GM18505 (cell line): ENCODE data around the gene KCNB1.

ENCODE experiments used
- ATAC-seq: cut with Tn5 transposase; IDR thresholded peaks from one replicate; pipeline ENCODE4 v1.9.1; 2021; ENCODE audit not compliant: unreplicated experiment
- POLR2A ChIP-seq: IDR thresholded peaks from 4 replicates; pipeline ENCODE4 v1.6.1; 2011; ENCODE audit warnings: borderline replicate concordance; ENCODE audit not compliant: insufficient read depth, insufficient read length; ENCODE audit errors: extremely low read depth

KCNB1 gene

DNA sequence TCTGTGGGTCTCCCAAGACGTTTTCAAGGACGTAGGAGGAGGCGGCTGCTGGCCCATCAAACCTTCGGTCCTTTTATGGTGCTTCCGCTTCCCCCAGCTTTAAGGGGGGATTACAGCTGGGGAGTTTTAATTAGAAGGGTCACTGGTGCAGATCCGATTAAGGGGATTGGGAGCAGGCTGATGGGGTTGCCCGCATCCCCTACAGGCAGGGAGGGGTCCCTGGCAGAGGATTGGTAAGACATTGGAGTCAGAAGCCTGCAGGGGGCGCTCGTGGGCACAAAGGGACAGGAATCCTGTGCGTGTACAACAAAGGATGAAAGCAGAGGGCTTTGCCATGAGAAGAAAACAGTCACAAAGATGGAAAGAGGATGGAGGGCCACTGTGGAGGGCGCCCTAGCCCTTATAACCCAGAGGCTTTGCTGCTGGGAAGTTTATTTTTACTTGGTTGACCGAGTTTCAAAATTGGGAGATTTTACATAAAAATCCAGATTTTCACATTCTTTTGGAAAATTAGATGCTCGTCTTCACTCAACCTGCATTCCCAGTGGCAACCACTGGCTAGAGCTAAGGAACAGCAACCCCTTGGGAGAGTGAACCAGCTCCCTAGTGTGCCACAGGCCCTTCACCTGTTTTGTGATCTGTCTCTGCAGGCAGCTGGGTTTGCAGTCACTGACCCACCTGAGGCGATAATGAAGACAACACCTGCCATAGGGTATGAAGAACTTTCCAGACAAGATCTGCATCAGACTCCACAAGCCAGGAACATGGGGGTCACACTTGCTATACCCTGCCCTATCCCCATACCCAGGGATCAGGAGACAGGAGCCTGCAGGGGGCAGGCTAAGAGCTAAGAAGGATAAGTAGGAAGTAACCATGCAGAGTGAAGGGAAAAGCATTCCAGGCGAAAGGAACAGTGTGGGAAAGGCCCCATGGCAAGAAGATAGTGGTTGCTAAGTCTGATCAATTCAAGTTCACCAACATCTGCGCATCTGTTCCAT lies 97.7 kb downstream of the KCNB1 start:
- ATAC-seq, result no peak
- TF ChIP-seq POLR2A, result no peak

DNA sequence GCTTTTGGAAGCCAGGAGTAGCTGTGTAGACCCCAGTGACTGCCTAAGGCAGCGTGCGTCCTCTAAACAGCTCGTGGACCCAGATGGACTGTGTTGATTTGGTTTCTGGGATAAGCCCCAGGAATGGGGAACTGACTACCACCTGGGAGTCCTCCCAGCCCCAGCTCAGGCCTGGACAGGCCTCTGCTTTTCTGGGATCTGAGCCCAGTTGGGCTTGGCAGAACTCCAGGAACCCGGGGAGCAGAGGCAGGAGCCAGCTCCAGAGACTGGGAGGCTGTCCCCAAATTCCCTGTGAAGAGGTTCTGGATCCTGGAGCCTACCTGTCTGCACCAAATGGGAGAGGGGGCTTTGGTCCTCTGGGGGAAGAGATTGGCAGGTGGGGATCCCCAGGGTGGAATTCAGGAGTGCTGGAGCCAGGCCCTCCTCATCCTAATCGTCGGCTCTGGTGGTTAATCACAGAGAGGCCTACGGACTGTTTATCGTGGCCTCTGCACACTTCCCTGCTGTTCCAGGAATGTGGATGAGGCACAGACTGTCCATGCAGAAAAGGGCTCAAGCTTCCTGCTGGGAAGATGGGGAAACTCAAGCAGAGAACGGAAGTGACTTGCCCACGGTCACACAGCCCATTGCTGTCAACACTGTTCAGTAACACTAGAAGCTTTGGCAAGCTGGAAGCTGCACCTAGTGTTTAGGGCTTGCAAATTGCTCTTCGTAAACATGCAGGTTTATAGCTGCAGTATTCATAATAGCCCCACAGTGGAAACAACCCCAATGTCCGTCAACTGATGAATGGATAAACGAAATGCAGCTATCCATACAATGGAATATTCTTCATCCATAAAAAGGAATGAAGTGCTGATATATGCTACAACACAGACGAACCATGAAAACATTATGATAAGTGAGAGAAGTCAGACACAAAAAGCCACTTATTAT lies 100.6 kb downstream of the KCNB1 start:
- no peak for TF ChIP-seq POLR2A
- ATAC-seq, result no peak

DNA sequence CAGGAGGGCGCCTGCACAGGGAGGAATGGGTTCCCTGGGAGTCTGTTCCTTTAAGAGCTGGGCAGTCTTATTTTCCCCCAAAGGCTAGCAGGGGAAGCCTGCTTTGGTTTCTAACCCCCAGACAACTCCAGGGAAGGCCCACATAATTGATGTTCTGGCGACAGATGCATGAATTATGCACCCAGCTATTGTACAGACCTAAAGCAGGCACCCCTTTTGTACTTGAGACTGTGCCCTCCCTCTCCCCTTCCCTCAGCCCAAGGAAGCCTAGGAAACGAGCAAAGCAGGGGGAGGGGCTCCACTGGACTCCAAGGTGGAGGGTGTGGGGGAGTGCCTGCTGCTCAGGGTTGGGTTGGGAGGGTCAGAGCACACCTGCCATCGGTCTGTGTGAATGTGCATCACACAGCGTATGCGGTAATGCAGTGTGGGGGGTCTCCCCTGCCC lies 102.1 kb downstream of the KCNB1 start:
- TF ChIP-seq POLR2A, result no peak
- no peak for ATAC-seq

DNA sequence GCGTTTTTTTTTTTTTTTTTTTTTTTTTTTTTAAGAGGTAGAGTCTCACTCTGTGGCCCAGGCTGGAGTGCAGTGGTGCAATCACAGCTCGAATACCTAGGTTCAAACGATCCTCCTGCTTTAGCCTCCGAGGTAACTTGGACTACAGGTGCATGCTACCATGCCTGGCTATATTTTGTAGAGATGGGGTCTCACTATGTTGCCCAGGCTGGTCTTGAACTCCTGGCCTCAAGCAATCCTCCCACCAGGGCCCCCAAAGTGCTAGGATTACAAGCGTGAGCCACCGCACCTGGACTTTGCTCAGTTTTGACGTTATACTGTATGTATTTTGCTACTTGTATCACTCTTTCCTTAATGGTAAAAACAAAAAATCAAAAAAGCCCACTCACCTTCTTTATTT lies 103.1 kb downstream of the KCNB1 start:
- no peak for ATAC-seq

DNA sequence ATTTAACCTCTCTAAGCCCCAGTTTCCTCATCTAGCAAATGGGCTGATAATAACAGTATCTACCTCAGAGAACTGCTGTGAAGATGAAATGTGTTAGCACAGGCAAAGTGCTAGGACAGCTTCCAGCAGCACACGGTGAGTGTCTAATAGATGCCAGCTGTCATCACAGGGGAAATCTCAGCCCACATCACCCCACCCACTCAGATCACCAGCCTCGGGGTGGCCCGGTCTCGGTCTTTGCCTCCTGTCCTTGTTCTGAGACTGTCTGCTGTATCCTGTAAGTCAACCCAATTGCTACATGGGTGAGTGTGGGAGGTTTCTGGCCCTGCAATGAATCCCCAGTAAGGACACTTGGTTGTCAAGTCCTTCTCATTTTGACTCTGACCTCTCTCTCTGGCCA lies 105.1 kb downstream of the KCNB1 start:
- no peak for TF ChIP-seq POLR2A
- ATAC-seq, result no peak

More for the DNA sequence above, 103.1 kb downstream of the KCNB1 start:
- no peak for TF ChIP-seq POLR2A

DNA sequence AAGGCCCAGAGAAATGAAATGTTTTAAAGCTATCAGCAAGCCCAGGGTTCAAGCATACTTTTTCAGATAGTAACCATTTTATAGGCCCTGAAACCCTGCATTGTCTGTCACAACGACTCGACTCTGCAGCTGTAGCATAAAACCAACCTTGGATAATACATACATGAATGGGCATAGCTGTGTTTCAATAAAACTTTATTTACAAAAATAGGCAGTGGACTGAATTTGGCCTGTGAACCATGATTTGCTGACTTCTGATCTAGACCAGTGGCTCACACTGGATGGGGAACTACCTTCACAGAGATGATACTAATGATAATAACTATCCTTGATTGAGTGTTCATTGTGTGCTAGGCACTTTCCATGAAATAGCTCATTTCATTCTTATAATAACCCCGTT lies 107.3 kb downstream of the KCNB1 start:
- no peak for TF ChIP-seq POLR2A
- no peak for ATAC-seq

DNA sequence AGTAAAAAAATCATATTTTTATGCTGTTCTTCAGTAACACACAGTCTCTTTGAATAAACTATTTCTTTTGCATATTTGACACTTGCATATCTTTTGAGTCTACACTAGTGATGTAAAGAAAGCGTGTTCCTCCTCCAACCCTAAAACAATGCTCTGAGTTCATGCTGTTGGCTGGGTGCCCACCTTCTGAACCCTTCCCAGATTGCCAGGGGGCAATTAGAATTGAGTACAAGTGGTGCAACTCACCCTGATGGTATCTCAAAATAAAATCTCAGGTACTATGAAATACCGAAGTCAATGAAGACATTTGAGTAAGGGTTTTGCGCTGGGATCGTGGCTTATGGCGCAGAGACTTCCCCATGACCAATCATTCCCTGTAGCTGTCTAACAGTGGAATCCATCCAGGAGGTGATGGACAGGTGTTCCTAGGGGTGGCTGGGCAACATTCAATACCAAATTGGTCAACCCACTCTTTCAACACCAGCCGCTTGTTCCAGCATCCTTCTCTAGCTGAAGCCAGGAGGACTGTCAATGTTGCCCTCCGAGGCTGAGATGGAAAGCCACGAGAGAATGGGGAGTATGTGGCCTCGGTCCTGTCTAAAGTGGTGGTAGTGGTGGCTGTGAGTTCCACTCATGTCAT lies 110.3 kb downstream of the KCNB1 start:
- no peak for ATAC-seq
- no peak for TF ChIP-seq POLR2A

DNA sequence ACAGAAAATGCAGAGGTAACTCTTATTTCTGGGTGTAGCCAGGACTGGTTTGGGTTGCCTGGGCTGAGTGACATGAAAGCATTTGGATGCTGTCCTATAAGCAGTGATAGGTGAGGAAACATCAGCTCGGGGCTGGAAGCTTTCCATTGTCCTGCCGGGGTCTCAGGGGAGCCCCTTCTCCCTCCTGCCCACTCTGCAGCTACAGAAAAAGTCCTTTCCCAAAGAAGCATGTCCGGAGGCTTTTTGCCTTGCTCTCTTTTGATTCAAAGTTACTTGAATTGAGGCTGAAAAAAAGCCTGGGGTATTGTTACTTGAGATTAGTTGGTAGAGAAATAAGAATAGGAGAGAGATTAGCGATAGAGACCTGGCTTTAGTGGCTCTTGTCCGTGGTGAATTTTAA lies 113.9 kb downstream of the KCNB1 start:
- no peak for TF ChIP-seq POLR2A
- no peak for ATAC-seq

DNA sequence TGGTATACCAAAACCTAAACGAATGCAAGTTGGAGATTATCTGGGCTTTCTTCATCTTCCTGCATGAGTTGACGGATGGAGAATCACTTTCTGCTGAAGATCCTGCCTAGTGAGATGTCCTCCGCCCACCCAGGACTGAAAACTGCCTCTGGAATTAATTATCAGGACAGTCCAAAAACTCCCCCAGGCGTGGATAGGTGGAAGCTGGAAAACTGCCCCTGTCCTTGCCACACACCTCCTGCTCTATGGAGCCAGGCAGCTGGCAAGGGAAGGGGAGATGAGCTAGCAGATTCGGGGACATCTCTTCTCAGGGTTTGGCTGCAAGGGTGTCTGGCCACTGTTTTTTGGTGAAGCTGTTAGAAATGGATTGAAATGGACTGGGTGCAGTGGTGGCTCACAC lies 115.4 kb downstream of the KCNB1 start:
- TF ChIP-seq POLR2A, result no peak
- ATAC-seq, result no peak

DNA sequence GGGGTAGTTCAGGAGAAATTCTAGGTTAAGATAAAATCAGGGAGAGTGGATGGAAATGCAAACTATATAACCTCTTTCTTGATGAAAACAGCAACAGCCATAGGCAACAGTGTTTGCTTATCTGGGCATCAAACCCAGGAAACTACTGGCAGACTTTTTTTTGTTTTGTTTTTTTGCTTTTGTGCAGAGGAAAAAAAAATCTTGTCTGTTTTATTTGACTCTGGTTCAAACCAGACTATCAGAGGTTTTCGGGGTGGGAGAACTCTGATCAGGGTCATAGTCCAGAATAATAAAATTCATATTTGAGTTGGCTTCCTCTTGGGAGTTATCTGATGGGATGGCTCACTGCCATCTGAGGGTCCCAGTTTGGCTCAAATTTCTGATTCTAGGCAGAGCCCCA lies 115.8 kb downstream of the KCNB1 start:
- ATAC-seq, result no peak
- no peak for TF ChIP-seq POLR2A

DNA sequence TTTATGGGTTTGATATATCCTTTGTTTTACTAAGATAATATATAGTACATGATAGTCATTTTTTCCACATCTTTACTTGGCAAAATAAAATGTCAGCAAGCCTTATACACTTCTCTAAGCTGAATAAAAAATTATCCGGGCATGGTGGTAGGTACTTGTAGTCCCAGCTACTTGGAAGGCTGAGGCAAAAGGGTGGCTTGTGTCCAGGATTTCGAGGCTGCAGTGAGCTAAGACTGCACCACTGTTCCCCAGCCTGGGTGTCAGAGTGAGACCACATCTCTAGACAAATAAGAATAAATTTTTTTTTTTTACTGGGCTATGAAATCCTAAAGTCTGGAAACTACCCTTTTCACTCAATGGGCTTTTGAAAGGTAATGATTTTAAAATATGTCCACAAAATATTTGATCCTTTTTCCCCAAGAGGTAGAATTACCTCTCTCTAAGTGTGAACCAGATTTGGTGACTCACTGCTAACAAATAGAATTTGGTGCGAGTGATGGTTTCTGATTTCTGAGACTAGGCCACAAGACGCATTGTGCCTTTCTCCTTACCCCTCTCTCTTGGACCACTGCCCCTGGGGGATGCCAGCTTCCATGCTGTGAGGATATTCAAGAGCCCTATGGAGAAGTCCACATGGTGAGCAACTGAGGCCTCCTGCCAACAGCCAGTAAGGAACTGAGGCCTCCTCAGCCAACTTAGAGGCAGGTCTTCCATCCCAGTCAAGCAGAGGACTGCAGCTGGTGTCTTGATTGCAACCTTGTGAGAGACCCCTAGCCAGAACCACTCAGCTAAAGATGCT lies 120.4 kb downstream of the KCNB1 start:
- no peak for TF ChIP-seq POLR2A
- ATAC-seq, result no peak

DNA sequence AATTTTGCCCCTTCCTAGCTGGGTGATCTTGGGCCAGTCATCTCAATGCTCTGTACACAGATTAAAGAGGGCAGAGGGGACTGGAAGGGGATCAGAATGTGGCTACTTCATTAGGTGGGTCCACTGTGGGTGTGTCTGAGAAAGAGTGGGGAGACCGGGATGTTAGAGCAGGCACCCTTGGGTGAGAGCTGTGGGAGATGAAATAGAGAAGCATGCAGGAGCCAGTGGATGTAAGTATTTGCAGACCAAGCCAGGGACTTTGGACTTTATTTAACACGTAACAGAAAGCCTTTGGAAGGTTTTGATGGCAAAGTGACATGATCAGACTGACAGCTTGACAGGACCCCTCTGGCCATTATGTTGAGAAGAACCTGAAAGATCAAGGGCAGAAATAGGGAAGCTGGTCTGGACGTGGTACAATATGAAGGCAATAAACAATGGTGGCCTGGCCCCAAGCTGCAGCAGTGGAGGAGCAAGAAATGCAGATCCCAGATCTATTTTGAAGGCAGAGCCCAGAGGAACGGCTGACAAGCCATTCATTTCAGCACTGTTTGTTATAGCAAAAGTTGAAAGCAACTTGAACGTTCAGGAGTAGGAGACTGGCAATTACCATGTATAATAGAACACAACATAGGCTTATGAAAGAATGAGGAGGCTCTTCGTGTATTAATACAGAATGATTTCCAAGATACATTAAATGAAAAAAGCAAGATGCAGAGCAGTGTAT lies 122.1 kb downstream of the KCNB1 start:
- TF ChIP-seq POLR2A, result no peak
- ATAC-seq, result no peak

DNA sequence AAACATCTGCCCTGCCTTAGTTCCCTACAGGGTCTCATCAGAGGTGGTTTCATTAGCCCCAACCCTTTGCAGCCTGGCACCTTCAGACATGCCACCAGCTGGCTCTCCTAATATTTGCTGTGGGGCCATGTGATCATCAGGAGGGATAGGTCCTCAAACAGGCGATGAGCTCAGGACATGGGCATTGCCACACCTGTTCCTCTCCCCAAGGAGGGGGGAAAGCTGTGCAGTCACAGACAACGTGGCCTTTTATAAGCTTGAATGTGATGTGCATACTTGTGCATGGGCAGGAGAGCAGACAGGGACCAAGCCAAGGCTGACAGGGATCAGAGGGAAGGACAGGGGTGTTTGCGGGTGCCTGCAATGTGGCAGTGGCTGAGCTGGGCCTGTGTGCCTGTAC lies 125.8 kb downstream of the KCNB1 start:
- no peak for ATAC-seq
- no peak for TF ChIP-seq POLR2A
